Lung (tissue), 12 donors: Measurements from ENCODE around the gene ATG4D. TPM values are rescaled to one million over a fixed set of nuclear protein-coding genes. Genes with fewer than 3 reads are reported as not detected.

ENCODE experiments used
- ATAC-seq: fragments of 200-7000 bp; cut with Tn5 transposase; one replicate; pipeline ENCODE4 v1.9.1; 2020; ENCODE audit warnings: moderate number of reproducible peaks; ENCODE audit not compliant: insufficient read depth, low FRiP score
- DNase-seq, 3 donors: peaks; one replicate each; pipeline ENCODE4 v3.0.0-alpha.2; 2013 to 2017
- H3K27ac ChIP-seq, 2 donors: one replicate each; pipeline ENCODE4 v1.5.1; 2013; ENCODE audit warnings: mild to moderate bottlenecking in 2 of 2, moderate library complexity in 2 of 2, control low read depth in 1 of 2, inconsistent platforms in 1 of 2, low read depth in 1 of 2, low read length in 1 of 2
- H3K27me3 ChIP-seq, 3 donors: one replicate each; pipeline ENCODE4 v1.5.1; 2013; ENCODE audit warnings: low read length in 2 of 3; ENCODE audit not compliant: control insufficient read depth in 3 of 3, insufficient read depth in 3 of 3
- H3K36me3 ChIP-seq, 4 donors: one replicate each; pipeline ENCODE4 v1.5.1; 2013; ENCODE audit warnings: low read length in 4 of 4, mild to moderate bottlenecking in 1 of 4, moderate library complexity in 1 of 4; ENCODE audit not compliant: control insufficient read depth in 4 of 4, insufficient read depth in 4 of 4
- H3K4me1 ChIP-seq, 5 donors: one replicate each; pipeline ENCODE4 v1.5.1; 2013; ENCODE audit warnings: low read length in 5 of 5, mild to moderate bottlenecking in 2 of 5, moderate library complexity in 1 of 5; ENCODE audit not compliant: control insufficient read depth in 5 of 5, insufficient read depth in 5 of 5
- H3K4me3 ChIP-seq: one replicate; pipeline ENCODE4 v1.5.1; 2013; ENCODE audit warnings: mild to moderate bottlenecking, control low read depth, moderate library complexity
- H3K9ac ChIP-seq, 2 donors: one replicate each; pipeline ENCODE4 v1.5.1; 2013; ENCODE audit warnings: low read length in 2 of 2, control low read depth in 1 of 2; ENCODE audit not compliant: insufficient read depth in 1 of 2
- H3K9me3 ChIP-seq, 4 donors: one replicate each; pipeline ENCODE4 v1.5.1; 2013; ENCODE audit warnings: low read length in 3 of 4, mild to moderate bottlenecking in 1 of 4, moderate library complexity in 1 of 4; ENCODE audit not compliant: control insufficient read depth in 4 of 4, insufficient read depth in 3 of 4
- CTCF ChIP-seq: IDR thresholded peaks from 2 replicates; pipeline ENCODE4 v1.5.1; 2012; ENCODE audit warnings: mild to moderate bottlenecking; ENCODE audit errors: control extremely low read depth, extremely low read depth
- WGBS, 2 donors: extraction: QIAGEN DNeasy Blood & Tissue Kit; methylation state at CpG; one replicate each; pipeline ENCODE4 v1.1.7; 2013; 5-methylcytosine and 5-hydroxymethylcytosine counted together
- polyA plus RNA-seq, 2 donors: library from polyadenylated mRNA; stranded (reverse); fragments of 200-250 nt; gene quantifications; one replicate each; pipeline ENCODE4 v1.2.1, GENCODE V29; 2013
- total RNA-seq, 2 donors: library from RNA; depleted of rRNA in 1 of 2; stranded (reverse); fragments of >200 nt in 1 of 2; gene quantifications; one replicate each; pipeline ENCODE4 v1.2.1, GENCODE V29; 2014 to 2021
- donor health status: control.
- donor health status: control.
- donor health status: Bipolar disorder and iron deficiency.
- donor health status: healthy.
- donor health status: DM: yes; HTN: yes; CAD: no.

ATG4D gene
- total and polyA plus RNA-seq, 4 donors, result 13.4 to 34.0 (median 27.4) TPM

- no peak overlapping the region for H3K4me3 ChIP-seq
- ATAC-seq (no peak), DNase-seq (no peak)
- no peaks in the 10 kb centered on the region for H3K36me3 ChIP-seq
- no peak for TF ChIP-seq CTCF
- H3K4me1 ChIP-seq, result peaks cover 0 to 2% (median 0%) of the 10 kb centered on the region in 5 donors
- no peaks in the 10 kb centered on the region for H3K9me3 ChIP-seq
- no peak overlapping the region for H3K9ac ChIP-seq
- WGBS, 2 donors, result 79 to 80% methylated on average over 3 of the region's 3 CpGs
- peaks cover 2 to 18% (median 17%) of the 10 kb centered on the region in 3 donors for H3K27me3 ChIP-seq
- no peak overlapping the region for H3K27ac ChIP-seq
Measured at GRCh38 chr19:10508707-10509106, 35.0 kb upstream of the ATG4D start.

- H3K27me3 ChIP-seq, result peaks cover 14 to 34% (median 30%) of the 10 kb centered on the region in 3 donors
- peaks cover 0 to 7% (median 0%) of the 10 kb centered on the region in 4 donors for H3K9me3 ChIP-seq
- ATAC-seq, result no peak
Measured at GRCh38 chr19:10510301-10510802, 33.4 kb upstream of the ATG4D start.

DNA sequence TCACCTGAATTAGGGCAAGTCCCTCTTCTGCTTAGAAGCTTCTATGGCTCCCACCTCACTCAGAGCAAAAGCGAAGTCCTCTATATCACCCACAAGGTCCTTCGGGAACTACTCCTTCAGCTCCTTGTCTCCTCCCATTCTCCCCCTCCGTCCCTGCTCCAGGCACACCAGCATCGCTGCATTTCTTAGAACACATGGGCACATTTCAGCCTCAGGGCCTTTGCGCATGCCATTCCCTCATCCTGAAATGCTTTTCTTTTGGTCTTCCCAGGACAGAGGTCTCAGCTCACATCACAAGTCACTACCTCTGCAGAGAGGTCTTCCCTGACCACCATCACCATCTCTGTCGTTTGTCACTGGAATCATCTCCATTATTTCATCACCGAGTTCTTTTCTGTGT is 30.5 kb upstream of the ATG4D start:
- Histone ChIP-seq H3K4me1 (peaks cover 0 to 16% (median 4%) of the 10 kb centered on the region in 5 donors), H3K4me3 (no peak overlapping the region), H3K27ac (no peak overlapping the region), H3K36me3 (no peaks in the 10 kb centered on the region), H3K27me3 (peaks cover 19 to 57% (median 49%) of the 10 kb centered on the region in 3 donors), H3K9me3 (peaks cover 0 to 7% (median 0%) of the 10 kb centered on the region in 4 donors), H3K9ac (no peak overlapping the region)
- ATAC-seq (no peak), DNase-seq (no peak)
- no peak for TF ChIP-seq CTCF
- 82 to 83% methylated on average over 7 of the region's 7 CpGs for WGBS, 2 donors

More at GRCh38 chr19:10510301-10510802, 33.4 kb upstream of the ATG4D start:
- no peak overlapping the region for H3K4me3 ChIP-seq
- H3K4me1 ChIP-seq, result peaks cover 0 to 11% (median 0%) of the 10 kb centered on the region in 5 donors
- no peaks in the 10 kb centered on the region for H3K36me3 ChIP-seq
- peak; percentile 11 for TF ChIP-seq CTCF
- peak in 1 of 3 donors; percentile 28 for DNase-seq
- 8 to 9% methylated on average over 15 of the region's 15 CpGs for WGBS, 2 donors
- H3K9ac ChIP-seq, result no peak overlapping the region
- H3K27ac ChIP-seq, result no peak overlapping the region
